ACHN (cell line): Measurements from ENCODE around the gene RIMS4.
A peak's percentile ranks its signal among the peaks of the same experiment; 100 is the strongest.

Experiments
- DNase-seq: peaks from one replicate; pipeline ENCODE4 v3.0.0-alpha.2; 2015
- in situ Hi-C: cut with HindIII; loops from 2 replicates; pipeline ENCODE4 v1.10.0; 2017; ENCODE audit warnings: low sequenced_read_pairs, low pct_ligation_motif_present, low pct_unique_long_range_greater_than_20kb

RIMS4 gene

GRCh38 chr20:44802702-44803101, 7.6 kb downstream of the RIMS4 start:
- no peak for DNase-seq
- in situ Hi-C loops, result no loop called here

GRCh38 chr20:44800391-44801046, 9.8 kb downstream of the RIMS4 start:
- in situ Hi-C loops, result no loop called here
- DNase-seq, result no peak

GRCh38 chr20:44799691-44800090, 10.7 kb downstream of the RIMS4 start:
- no peak for DNase-seq
- in situ Hi-C loops, result no loop called here

- no peak for DNase-seq
- in situ Hi-C loops, result no loop called here
These were observed 13.4 kb downstream of the RIMS4 start for GRCh38 chr20:44796758-44797457.

GRCh38 chr20:44796311-44796710, 14.0 kb downstream of the RIMS4 start:
- DNase-seq, result no peak
- in situ Hi-C loops, result no loop called here

GRCh38 chr20:44795836-44796235, 14.5 kb downstream of the RIMS4 start:
- no peak for DNase-seq
- in situ Hi-C loops, result no loop called here

GRCh38 chr20:44792796-44793195, 17.6 kb downstream of the RIMS4 start:
- no peak for DNase-seq

GRCh38 chr20:44790638-44791393, 19.5 kb downstream of the RIMS4 start:
- in situ Hi-C loops, result no loop called here
- no peak for DNase-seq

More at GRCh38 chr20:44792796-44793195, 17.6 kb downstream of the RIMS4 start:
- in situ Hi-C loops, result no loop called here

GRCh38 chr20:44788706-44789456, 21.5 kb downstream of the RIMS4 start:
- DNase-seq, result no peak
- in situ Hi-C loops, result no loop called here

- in situ Hi-C loops, result no loop called here
These were observed 23.0 kb downstream of the RIMS4 start for GRCh38 chr20:44787299-44787698.

GRCh38 chr20:44785768-44786167, 24.6 kb downstream of the RIMS4 start:
- in situ Hi-C loops, result no loop called here
- peak; percentile 9 for DNase-seq

More at GRCh38 chr20:44787299-44787698, 23.0 kb downstream of the RIMS4 start:
- DNase-seq, result no peak

- in situ Hi-C loops, result no loop called here
- no peak for DNase-seq
These were observed 25.7 kb downstream of the RIMS4 start for GRCh38 chr20:44784688-44785087.

- in situ Hi-C loops, result no loop called here
- no peak for DNase-seq
These were observed 28.6 kb downstream of the RIMS4 start for GRCh38 chr20:44781791-44782190.

GRCh38 chr20:44781118-44781517, 29.2 kb downstream of the RIMS4 start:
- DNase-seq, result no peak
- in situ Hi-C loops, result no loop called here

GRCh38 chr20:44780226-44780625, 30.1 kb downstream of the RIMS4 start:
- peak; percentile 57 for DNase-seq
- in situ Hi-C loops, result no loop called here

- peak; percentile 33 for DNase-seq
- in situ Hi-C loops, result no loop called here
These were observed 33.4 kb downstream of the RIMS4 start for GRCh38 chr20:44776980-44777379.

GRCh38 chr20:44773070-44773829, 37.1 kb downstream of the RIMS4 start:
- DNase-seq, result no peak
- in situ Hi-C loops, result no loop called here

GRCh38 chr20:44772636-44773035, 37.7 kb downstream of the RIMS4 start:
- in situ Hi-C loops, result no loop called here
- no peak for DNase-seq
